GM12873 (cell line): ENCODE data around the gene WDR81.

Source experiments
- TF ChIP-seq, protein P1 (sequence below): IDR thresholded peaks from 2 replicates; pipeline ENCODE4 v1.5.1; 2012; ENCODE audit warnings: low read depth, mild to moderate bottlenecking, moderate library complexity, low read length, control low read depth; ENCODE audit not compliant: insufficient read depth; ENCODE audit errors: missing control alignments

The WDR81 gene

DNA sequence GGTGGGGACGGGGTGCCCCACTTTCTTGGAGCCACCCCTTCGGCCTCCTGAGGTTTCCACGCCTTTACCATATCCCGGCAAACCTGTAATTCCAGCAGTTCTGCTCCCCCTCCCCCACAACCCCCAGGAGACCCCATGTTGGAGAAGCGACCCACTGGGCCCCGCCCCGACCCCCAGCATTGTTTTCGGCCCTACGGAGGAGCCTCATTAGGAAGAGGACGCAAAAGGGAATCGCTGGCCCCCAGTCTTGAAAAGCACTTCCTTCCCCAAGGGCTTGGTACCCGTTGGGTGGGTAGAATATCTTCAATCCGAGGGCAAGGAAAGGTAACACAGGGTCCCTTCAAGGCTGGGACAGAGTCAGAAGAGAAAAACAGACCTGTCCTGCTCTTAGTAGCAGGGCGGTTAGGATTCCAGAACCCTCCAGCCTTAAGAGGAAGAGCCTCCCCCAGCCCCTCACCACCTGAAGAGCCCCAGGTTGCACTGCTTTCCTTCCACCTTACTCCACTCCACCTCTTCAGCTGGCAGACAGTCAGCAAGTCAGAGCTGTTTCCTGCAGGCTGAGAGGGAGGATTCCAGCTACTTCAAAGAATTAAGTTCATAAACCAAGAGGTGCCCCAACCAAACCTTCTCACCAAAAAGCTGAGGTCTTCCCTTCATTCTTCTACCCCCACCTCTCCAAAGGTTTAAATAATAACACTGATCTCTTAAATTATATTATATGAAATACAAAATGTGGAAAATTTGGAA is 13.5 kb upstream of the WDR81 start:
- TF ChIP-seq, protein P1, sequence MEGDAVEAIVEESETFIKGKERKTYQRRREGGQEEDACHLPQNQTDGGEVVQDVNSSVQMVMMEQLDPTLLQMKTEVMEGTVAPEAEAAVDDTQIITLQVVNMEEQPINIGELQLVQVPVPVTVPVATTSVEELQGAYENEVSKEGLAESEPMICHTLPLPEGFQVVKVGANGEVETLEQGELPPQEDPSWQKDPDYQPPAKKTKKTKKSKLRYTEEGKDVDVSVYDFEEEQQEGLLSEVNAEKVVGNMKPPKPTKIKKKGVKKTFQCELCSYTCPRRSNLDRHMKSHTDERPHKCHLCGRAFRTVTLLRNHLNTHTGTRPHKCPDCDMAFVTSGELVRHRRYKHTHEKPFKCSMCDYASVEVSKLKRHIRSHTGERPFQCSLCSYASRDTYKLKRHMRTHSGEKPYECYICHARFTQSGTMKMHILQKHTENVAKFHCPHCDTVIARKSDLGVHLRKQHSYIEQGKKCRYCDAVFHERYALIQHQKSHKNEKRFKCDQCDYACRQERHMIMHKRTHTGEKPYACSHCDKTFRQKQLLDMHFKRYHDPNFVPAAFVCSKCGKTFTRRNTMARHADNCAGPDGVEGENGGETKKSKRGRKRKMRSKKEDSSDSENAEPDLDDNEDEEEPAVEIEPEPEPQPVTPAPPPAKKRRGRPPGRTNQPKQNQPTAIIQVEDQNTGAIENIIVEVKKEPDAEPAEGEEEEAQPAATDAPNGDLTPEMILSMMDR: no peak

GRCh38 chr17:1711804-1712203 is 12.7 kb upstream of the WDR81 start:
- TF ChIP-seq, protein P1: no peak

DNA sequence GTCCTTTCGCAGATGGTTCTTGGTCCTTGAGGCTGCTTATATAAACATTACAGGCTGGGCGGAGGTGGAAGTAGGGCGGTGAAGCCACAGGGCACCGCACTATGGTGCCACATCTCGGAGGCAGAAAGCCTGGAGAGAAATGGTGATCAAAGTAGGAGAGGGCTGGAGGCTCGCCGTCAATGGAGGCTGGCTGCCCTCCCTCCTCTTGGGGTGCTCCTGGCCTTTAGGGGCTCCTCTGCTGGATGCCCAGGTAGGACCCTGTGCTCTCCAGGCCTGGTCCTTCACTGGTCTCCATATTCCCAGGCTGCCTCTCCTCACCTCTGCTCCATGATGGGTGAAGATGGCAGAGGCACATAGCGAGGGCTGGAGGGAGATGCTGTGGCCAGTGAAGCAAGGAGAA is 12.2 kb upstream of the WDR81 start:
- TF ChIP-seq, protein P1: no peak

- TF ChIP-seq, protein P1: no peak
Measured at GRCh38 chr17:1713160-1713877, 11.2 kb upstream of the WDR81 start.

GRCh38 chr17:1713878-1714426 is 10.6 kb upstream of the WDR81 start:
- TF ChIP-seq, protein P1: peak; percentile 51

DNA sequence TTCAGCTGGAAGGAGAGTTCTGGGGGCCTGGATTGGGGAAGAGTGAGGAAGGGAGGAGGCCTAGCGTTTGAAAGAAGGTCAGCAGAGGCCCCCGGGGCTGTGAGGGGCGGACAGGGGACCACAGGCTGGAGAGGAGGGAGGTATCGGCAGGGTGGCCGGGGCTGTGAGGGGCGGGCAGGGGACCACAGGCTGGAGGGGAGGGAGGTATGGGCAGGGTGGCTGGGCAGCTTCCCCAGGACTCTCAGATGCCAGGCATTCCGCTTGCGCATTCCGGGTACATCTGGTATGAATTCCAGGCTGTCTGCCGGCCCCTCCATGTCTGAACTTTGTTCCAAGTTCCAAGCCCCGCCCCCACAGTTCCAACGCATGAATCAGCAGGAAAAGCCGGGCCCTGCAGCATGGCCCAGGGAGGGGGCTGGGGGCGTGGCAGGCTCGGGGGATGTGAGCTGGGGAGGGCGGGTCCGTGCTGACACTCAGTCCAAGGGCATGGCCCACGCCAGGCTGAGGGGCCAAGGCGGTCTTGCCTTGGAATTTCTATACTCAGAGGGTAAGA is 10.0 kb upstream of the WDR81 start:
- TF ChIP-seq, protein P1: no peak
